Frontal cortex (tissue), 4 donors: ENCODE measurements around the gene RPP14. TPM values are rescaled to one million over a fixed set of nuclear protein-coding genes. Genes with fewer than 3 reads are reported as not detected.
"Not testable (repeated sequence)": the region's sequence is repeated elsewhere in the genome, so short reads cannot be mapped to it uniquely, and the experiment has no call there.

Source experiments
- DNase-seq, 2 donors: peaks; one replicate each; pipeline ENCODE4 v3.0.0; 2012; ENCODE audit warnings: low spot score in 2 of 2
- FAIRE-seq: peaks from 2 replicates; lab custom pipeline; 2012; peaks lifted over from hg19 to GRCh38; lab: Jason Lieb, UNC
- total RNA-seq: library from RNA; depleted of rRNA; stranded (reverse); fragments of >200 nt; gene quantifications from one replicate; pipeline ENCODE4 v1.2.3, GENCODE V29; 2014
- donor health status: control.
- donor health status: control.
- donor health status: control.

Gene RPP14
- total RNA-seq, 1 donor from 2014 or later, result 18.8 TPM

DNA sequence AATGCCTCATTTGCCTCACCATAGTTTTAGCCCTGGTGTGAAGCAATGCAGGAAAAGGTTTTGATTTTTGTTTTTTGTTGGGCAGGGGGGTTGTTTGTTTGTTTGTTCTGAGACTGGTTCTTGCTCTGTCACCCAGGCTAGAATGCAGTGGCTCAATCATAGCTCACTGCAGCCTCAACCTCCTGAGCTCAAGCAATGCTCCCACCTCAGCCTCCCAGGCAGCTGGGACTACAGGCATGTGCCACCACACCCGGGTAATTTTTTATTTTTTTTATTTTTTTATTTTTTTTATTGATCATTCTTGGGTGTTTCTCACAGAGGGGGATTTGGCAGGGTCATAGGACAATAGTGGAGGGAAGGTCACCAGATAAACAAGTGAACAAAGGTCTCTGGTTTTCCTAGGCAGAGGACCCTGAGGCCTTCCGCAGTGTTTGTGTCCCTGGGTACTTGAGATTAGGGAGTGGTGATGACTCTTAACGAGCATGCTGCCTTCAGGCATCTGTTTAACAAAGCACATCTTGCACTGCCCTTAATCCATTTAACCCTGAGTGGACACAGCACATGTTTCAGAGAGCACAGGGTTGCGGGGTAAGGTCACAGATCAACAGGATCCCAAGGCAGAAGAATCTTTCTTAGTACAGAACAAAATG, 17.0 kb upstream of the RPP14 start:
- not testable (repeated sequence) for FAIRE-seq, DNase-seq

DNA sequence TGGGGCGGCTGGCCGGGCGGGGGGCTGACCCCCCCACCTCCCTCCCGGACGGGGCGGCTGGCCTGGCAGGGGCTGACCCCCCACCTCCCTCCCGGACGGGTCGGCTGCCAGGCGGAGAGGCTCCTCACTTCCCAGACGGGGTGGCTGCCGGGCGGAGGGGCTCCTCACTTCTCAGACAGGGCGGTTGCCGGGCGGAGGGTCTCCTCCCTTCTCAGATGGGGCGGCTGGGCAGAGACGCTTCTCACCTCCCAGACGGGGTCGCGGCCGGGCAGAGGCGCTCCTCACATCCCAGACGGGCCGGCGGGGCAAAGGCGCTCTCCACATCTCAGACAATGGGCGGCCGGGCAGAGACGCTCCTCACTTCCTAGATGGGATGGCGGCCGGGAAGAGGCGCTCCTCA, 15.6 kb upstream of the RPP14 start:
- DNase-seq, FAIRE-seq: not testable (repeated sequence)

DNA sequence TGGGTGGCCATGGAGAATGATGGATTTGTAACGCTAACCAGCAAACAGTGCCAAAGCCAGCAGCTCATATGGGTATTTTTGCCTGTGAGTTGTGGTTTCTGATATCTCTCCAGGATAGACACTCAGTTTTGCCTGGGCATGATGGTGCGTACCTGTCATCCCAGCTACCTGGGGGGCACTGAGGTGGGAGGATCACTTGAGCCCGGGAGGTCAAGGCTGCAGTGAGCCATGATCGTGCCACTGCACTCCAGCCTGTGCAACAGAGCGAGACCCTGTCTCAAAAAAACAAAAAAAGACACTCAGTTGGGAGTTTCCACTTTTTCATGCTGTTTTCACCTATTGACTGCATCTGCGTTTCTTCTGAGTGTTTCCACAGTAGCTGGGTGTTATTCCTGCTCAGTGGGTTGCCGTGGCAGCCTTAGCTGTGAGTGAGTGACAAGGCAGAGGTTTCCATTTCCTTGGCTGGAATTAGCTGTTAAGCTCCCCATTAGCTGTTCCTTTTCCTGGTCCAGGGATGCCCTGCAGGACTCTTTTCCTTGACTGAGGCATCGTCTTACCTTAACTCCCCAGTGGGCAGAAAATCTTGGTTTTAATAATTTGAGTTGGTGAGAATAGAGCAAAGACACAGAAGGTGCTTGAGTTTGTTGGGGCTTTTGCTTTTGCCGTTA, 14.2 kb upstream of the RPP14 start:
- FAIRE-seq (no peak), DNase-seq (no peak)

DNA sequence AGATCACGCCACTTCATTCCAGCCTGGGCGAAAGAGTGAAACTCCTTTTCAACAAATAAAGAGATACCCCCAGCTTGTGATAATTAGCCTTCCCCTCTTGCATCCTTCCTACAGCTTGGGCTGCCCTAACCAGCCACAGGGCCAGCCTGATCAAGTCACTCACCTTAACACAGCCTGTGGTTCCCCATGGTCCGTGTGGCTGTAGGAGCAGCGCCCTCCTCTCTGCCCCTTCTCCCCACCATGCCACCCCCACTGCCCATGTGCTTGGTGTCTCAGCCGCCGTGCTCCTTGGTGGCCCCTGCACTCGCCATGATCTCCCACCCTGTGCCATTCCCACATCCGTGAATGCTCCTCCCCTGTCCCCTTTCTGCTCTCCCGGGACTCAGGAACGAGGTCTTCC, 13.2 kb upstream of the RPP14 start:
- DNase-seq, result no peak
- FAIRE-seq, result no peak

DNA sequence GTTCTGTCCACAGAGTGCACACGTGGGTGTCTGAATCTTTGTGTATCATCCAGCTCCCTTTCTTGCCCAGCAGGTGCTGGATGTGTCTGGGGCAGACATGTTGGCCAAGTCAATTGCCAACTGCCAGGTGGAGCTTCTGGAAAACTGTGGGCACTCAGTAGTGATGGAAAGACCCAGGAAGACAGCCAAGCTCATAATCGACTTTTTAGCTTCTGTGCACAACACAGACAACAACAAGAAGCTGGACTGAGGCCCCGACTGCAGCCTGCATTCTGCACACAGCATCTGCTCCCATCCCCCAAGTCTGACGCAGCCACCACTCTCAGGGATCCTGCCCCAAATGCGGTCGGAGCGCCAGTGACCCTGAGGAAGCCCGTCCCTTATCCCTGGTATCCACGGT, 12.5 kb upstream of the RPP14 start:
- DNase-seq, result peak in 1 of 2 donors; percentile 53
- FAIRE-seq, result no peak

DNA sequence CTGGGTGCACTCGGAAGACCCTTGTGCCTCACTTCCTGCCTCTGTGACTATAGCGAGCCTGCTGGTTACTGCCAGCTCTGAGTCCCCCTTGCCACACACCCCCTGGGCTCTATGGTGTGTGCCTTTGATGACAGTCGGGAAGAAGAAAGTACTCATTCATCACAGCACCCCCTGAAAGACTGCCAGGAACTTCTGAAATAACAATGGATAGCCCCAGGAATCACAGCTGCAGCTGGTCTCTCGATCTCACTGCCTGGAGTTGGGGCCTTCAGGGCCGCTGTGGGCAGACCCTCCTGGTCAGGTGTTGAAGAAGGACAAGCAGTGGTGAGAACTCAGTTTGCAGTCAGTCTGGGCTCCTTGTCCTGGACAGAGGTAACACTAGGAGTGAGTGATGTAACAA, 9.8 kb upstream of the RPP14 start:
- DNase-seq, result peak; percentile 49 to 63
- no peak for FAIRE-seq

DNA sequence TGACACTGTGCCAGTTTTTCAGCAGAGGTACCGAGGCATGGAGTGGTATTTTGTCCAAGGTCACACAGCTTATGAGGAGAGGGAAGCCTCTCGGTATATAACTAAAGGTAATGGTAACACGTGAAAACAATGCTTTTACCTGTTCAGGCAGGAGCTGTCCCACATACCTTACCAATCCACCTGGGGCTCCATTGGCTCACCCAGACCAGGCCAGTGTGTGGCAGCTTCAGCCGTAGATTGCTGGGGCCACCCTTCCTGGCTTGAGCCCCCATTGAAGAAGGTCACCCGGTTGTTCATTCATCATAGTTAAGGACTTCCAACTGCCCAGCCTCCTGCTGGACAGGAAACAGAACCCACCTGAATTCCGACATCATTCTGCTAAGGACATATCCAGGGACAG, 9.2 kb upstream of the RPP14 start:
- FAIRE-seq (no peak), DNase-seq (no peak)

DNA sequence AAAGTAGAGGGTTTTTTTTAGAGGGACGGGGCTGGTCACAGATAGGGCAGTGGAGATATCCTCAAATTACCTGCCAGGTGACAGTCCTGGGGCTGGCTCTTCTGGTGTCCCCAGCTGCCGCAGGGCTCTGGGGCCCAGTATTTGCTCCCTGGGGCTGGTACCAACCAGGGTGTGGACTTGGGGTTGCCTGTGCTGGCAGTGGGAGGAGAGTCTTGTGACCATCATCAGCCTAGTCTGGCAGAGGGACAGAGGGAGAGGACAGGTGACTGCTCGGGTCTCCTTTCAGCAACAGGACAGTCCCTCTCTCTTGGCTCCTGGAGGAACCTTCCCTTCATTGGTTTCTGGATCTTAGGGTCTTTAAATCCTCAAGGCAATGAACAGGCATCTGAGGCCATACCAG, 7.9 kb upstream of the RPP14 start:
- DNase-seq, result no peak
- FAIRE-seq, result no peak

DNA sequence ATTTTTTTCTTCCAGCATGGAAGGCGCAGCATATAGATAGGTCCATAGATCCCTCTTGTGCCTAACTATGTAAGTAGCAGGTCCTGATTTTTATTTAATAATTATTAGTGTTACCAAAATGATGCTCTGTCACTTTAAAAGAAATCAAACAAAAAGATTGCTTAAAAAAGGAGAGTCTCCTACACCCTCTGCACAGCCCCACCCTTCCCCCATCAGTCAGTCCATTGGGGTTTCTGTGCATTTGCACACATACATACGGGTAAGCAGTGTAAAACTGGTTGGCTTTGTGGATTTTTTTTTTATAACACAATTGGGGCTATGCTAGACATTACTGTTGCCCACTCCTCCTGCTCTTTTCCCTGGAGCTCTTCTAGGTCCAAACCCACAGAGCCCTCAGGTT, 7.0 kb upstream of the RPP14 start:
- DNase-seq, result no peak
- FAIRE-seq, result no peak

DNA sequence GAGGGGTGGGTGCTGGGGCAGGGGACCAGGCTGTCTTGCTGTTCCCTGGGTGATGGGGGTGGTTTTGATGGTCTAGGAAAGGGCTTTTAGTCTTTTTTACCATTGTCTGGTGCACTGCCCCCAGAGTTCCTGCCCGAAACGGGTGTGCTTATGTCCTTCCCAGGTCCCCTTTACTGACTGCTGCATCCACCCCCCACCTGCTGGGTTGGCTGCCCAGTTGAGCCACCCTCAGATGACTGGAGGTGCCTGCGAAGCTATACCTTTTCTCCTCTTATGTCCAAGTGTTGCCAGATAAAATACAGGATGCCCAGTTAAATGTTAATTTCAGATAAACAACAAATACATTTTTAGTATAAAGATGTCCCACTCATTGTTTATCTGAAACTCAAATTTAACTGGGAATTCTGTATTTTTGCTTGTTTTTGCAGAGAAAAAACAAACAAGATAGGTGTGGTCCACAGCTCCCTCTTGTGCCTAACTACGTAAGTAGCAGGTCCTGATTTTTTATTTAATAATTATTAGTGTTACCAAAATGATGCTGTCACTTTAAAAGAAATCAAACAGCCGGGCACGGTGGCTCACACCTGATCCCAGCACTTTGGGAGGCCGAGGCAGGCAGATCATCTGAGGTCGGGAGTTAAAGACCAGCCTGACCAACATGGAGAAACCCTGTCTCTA, 6.1 kb upstream of the RPP14 start:
- FAIRE-seq, result peak; percentile 96

DNA sequence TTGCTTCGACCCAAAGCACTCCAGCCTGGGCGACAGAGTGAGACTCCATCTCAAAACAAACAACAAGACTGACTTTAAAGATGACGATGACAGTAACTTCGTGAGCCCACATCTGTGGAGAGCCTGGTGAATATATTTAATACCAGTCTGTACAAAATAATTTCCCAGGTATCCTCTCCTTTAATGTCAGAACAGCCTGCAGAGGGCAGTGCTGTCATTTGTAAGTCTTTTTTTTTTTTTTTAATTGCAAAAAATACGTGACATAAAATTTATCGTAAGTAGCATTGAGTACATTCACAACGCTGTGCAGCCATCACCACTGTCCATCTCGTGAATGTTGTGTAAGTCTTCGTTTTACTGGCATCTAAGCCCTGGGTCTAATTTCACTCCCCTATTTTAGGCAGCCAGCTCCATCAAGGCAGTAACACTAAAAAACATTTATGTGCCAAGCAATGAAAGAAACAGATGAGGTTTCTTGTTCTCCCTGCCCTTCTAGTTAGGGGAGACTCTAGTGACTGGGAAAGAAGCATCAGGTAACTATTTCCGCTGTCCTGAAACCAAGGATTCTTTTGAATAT, 1.7 kb downstream of the RPP14 start:
- no peak for DNase-seq
- FAIRE-seq, result no peak

More for the DNA sequence above, 6.1 kb upstream of the RPP14 start:
- no peak for DNase-seq

DNA sequence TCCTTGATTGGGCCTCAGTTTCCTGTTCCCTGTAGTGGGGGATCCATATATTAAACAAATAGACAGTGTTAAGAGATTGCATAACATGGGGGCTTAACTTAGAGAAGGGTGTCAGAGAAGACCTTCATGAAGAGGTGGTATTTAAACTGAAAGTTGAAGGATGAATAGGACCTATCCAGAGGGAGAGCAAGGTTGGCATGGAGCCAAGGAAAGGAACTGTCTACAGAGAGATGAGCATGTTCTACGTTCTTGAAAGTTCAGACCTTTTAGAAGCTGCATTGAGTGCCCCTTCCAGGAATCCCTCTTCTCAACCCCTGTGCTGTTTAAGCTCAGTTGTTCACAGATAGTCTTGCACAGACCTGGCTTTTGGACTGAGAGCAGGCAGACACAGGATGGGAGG, 2.7 kb downstream of the RPP14 start:
- DNase-seq (no peak), FAIRE-seq (no peak)

DNA sequence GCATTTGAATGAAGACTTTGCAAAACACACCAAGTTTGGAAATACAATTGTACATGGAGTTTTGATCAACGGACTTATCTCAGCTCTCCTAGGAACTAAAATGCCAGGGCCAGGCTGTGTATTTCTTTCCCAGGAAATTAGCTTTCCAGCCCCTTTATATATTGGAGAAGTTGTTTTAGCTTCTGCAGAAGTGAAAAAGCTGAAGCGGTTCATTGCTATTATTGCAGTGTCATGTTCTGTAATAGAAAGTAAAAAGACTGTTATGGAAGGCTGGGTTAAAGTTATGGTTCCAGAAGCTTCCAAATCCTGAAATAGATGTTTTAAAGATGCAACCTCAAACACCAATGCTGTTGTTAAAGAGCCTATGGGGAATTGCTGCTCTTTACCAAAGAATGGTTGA, 11.8 kb downstream of the RPP14 start:
- DNase-seq (no peak), FAIRE-seq (no peak)

DNA sequence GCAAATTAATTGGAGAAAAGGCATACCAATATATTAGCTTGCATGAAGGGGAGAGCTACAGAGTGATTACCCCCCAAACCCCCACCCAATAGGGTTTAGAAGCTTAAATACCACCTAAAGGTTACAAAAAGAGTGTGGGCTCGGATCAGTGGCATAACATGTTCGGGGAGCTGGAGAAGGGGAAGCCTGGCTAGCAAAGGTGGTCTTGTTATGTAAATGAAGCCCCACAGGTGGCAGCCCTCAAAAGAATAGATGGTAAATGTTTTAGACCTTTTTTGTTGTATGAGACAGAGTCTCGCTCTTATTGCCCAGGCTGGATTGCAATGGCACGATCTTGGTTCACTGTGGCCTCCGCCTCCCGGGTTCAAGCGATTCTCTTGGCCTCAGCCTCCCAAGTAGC, 15.7 kb downstream of the RPP14 start:
- no peak for FAIRE-seq
- no peak for DNase-seq

DNA sequence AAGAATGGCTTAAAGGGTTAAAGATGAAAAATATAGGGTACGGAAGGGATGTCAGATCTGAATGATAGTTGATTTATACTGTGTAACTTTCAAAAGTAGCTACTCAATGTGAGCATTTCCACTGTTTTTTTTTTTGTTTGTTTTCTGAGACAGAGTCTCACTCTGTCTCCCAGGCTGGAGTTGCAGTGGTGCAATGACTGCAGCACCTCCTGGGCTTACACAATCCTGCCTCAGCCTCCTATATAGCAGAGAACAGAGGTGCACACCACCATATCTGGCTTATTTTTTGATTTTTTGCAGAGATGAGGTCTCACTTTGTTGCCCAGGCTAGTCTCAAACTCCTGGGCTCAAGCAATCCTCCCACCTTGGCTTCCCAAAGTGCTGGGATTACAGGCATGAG, 16.7 kb downstream of the RPP14 start:
- no peak for FAIRE-seq

DNA sequence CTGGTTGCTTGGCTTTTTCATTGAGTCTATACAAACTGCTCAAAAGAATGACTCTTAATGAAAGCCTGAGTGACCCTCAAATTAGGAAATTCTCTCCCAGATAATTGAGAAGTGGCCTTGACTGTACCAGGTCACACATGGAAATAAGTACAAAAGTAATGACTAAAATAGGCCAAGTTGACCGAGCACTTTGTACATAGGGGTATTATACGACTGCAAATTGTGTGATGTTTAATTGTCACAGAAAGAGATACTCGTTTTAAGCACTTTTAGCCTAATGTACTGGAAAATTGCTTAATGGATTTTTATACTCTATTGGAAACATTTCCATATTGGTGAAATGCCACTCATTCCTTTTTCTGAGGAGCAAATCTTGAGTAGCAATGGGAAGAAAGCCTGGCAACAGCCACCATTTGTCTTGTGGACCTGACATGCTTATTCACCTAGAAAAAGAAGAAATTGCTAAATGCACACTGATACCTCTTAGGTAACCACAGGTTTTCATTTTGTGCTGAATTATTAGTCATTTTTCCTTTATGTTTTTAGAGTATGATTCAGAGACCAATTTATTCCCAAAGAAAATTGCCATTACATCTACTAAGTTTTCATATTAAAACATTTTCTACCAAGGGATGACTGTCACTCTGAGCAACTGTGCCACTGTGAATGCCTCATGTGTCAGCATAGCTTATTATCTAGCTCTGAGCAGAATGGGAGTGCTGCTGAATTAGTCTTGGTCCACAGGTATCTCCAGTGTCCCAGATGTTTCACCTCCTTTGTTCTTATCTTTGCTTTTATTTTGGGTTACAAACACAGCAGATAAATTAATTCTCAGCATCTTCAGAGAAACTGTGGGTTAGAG, 17.7 kb downstream of the RPP14 start:
- DNase-seq (no peak), FAIRE-seq (no peak)

More for the DNA sequence above, 16.7 kb downstream of the RPP14 start:
- DNase-seq, result no peak

DNA sequence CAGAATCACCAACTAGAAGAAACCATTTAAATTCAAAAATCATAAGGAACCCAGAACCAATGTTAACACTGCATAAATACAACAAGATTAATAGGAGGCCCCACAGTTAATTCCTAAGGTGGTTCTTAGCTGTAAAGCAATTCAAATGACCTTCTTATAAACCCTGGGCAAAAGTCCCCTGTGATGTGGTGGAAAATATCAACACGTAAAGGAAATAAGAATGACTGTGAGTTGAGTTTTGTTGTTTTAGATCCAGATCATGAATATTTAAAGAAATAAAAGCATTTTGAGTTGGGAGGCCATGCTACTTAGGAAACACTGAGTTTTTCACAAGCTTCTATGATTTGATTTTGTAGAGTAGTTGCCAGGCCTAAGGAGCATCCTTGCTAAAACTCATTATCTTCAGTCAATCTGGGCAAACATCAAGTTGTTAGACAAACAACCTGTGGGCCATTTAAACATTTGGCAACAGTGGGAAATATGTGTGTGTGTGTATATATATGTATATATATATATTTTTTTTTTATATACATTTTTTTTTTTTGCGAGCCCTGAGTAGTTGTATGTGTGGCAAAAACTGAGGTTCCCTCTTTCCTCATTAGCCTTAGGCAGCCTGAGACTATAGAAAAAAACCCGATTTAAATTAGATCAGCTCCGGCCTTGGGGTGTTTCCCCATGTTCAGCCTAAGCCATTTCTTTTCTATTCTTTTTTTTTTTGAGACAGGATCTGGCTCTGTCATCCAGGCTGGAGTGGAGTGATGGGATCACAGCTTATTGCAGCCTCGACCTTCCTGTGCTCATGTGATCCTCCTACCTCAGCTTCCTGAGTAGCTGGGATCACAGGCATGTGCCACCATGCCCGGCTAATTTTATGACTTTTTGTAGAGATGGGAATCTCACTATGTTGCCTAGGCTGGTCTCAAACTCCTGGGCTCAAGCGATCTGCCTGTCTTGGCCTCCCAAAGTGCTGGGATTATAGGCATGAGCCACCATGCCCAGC, 18.6 kb downstream of the RPP14 start:
- FAIRE-seq (no peak), DNase-seq (no peak)

DNA sequence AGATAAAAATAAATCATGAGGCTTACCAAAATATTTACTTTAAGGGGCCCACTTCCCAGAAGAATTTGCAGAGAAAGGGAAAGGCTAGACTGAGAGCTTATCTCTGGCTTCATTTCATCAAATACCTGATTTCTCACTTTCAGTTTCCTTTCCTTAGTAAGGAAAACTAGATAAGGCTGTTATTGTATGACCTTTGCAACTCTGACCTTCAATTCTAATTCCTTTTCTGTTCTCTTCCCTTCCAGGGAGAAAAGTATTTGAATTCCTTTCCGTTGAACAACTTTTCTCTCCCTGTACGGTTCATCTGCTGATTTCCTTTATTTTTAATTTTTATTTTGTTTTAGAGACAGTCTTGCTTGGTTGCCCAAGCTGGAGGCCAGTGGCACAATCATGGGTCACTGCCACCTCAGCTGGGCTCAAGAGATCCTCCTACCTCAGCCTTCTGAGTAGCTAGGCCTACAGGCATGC, 19.5 kb downstream of the RPP14 start:
- DNase-seq (no peak), FAIRE-seq (no peak)
